HFFc6 (cell line): ENCODE data around the gene C1QTNF8. TPM values are rescaled to one million over a fixed set of nuclear protein-coding genes. Genes with fewer than 3 reads are reported as not detected.

Experiments
- DNase-seq: peaks from one replicate; pipeline ENCODE4 v3.0.0-alpha.2; 2018
- H3K27ac Mint-ChIP-seq: 2 replicates; pipeline ENCODE4 v1.8.0; 2020; ENCODE audit warnings: mild to moderate bottlenecking, mixed read lengths
- H3K27me3 Mint-ChIP-seq: 2 replicates; pipeline ENCODE4 v1.8.0; 2021; ENCODE audit warnings: mild to moderate bottlenecking, moderate library complexity, mixed read lengths; ENCODE audit not compliant: insufficient read depth
- H3K36me3 Mint-ChIP-seq: 2 replicates; pipeline ENCODE4 v1.8.0; 2021; ENCODE audit warnings: low read depth, mixed read lengths
- H3K4me1 Mint-ChIP-seq: 2 replicates; pipeline ENCODE4 v1.8.0; 2020; ENCODE audit warnings: low read depth, mixed read lengths
- H3K4me3 Mint-ChIP-seq: 2 replicates; pipeline ENCODE4 v1.8.0; 2020; ENCODE audit warnings: mild to moderate bottlenecking, moderate library complexity, mixed read lengths
- H3K9me3 Mint-ChIP-seq: 2 replicates; pipeline ENCODE4 v1.8.0; 2020; ENCODE audit warnings: mild to moderate bottlenecking, mixed read lengths
- total RNA-seq, 6 experiments: library from RNA; stranded (reverse); fragmentation: NEBNext Ultra II Directional; extraction: Animal tissue kit (Norgen Biotek cat#: 25700); gene quantifications; 2 replicates in 1 of 6; 3 replicates in 5 of 6; pipeline ENCODE4 v1.2.3, GENCODE V29; 2021
- TF ChIP-seq, protein P1 (sequence below): fragments of 200-600 bp; sonication (generic); IDR thresholded peaks from 2 replicates; pipeline ENCODE4 v1.5.0; 2021; ENCODE audit warnings: antibody characterized with exemption, mild to moderate bottlenecking

The C1QTNF8 gene
- total RNA-seq, 6 experiments from 2014 or later: not detected

DNA sequence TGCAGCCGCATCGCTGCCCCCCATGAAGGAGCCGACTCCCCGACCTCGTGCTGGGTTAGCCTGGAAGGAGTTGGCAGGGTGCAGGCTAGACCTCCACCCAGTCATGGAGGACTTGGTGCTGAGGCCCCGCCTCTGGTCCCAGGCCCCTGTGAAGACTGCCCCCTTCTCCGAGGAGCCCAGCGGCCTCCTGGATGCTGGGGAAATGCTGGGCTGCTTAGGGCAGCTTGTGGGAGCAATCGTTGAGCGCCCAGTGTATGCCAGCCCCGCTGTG, 21.7 kb downstream of the C1QTNF8 start:
- Mint-ChIP-seq H3K27me3 (peaks cover 11% of the 10 kb centered on the region), H3K27ac (no peak overlapping the region), H3K9me3 (no peaks in the 10 kb centered on the region), H3K4me1 (no peaks in the 10 kb centered on the region), H3K4me3 (no peak overlapping the region), H3K36me3 (no peaks in the 10 kb centered on the region)
- no peak for DNase-seq
- TF ChIP-seq, protein P1, sequence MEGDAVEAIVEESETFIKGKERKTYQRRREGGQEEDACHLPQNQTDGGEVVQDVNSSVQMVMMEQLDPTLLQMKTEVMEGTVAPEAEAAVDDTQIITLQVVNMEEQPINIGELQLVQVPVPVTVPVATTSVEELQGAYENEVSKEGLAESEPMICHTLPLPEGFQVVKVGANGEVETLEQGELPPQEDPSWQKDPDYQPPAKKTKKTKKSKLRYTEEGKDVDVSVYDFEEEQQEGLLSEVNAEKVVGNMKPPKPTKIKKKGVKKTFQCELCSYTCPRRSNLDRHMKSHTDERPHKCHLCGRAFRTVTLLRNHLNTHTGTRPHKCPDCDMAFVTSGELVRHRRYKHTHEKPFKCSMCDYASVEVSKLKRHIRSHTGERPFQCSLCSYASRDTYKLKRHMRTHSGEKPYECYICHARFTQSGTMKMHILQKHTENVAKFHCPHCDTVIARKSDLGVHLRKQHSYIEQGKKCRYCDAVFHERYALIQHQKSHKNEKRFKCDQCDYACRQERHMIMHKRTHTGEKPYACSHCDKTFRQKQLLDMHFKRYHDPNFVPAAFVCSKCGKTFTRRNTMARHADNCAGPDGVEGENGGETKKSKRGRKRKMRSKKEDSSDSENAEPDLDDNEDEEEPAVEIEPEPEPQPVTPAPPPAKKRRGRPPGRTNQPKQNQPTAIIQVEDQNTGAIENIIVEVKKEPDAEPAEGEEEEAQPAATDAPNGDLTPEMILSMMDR: no peak

DNA sequence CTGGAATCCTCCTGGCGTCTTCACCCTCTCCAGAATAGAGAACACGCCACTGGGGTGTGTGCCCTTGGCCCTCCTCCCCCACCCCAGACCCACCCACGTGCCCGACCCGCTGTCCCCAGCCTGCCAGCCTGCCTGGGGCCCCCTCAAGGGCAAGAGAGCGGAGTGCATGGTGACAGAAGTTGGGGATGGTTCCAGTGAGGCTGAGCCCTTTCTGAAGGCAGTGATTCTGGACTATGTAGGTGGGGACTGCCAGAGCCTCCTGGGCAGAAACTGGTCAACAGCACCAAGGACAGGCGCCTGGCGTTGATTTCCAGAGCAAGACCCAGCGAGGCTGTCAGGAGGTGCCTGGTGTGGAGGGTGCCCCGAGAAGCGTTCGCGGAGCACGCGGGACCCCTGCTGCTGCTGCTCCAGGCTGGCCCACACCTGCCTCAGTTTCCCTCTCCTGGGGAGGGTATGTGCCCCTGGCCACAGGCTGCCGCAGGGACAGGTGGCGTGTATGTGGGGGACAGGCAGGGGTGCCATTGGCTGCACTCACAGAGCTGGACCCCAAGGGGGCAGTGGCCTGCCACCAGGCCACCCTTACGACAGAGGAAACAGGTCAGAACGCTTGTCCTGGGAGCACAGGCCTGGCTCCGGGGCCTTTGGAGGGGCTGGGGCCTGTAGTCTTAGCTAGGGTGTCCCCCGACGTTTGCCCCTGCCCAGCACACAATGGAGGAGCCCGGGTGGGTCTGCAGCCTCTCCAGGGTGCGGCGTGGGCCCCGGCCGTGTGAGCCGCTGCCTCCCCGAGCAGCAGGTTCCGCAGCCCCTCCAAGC, 22.3 kb downstream of the C1QTNF8 start:
- H3K9me3 Mint-ChIP-seq: no peaks in the 10 kb centered on the region
- peaks cover 11% of the 10 kb centered on the region for H3K27me3 Mint-ChIP-seq
- H3K4me1 Mint-ChIP-seq: no peaks in the 10 kb centered on the region
- H3K27ac Mint-ChIP-seq: no peak overlapping the region
- H3K4me3 Mint-ChIP-seq: no peak overlapping the region
- TF ChIP-seq, protein P1: peak; percentile 37
- H3K36me3 Mint-ChIP-seq: no peaks in the 10 kb centered on the region
- DNase-seq: no peak

DNA sequence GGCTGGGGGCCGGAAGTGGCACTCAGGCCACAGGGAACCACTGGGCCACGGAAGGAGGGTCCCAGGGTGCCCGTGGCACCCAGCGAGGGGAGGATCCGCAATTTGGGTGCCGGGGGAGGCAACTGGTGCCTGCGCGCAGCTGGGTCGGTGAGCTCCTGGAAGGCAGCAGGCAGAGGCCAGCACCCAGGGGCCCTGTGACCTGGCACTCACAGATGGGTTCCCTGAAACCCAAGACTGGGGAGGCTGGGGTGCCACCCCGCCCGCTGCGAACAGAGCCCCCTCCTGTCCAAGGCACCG, 22.8 kb downstream of the C1QTNF8 start:
- Mint-ChIP-seq H3K9me3 (no peaks in the 10 kb centered on the region), H3K27ac (no peak overlapping the region), H3K4me3 (no peak overlapping the region), H3K36me3 (no peaks in the 10 kb centered on the region), H3K4me1 (no peaks in the 10 kb centered on the region), H3K27me3 (peaks cover 14% of the 10 kb centered on the region)
- no peak for DNase-seq
- TF ChIP-seq, protein P1: no peak

DNA sequence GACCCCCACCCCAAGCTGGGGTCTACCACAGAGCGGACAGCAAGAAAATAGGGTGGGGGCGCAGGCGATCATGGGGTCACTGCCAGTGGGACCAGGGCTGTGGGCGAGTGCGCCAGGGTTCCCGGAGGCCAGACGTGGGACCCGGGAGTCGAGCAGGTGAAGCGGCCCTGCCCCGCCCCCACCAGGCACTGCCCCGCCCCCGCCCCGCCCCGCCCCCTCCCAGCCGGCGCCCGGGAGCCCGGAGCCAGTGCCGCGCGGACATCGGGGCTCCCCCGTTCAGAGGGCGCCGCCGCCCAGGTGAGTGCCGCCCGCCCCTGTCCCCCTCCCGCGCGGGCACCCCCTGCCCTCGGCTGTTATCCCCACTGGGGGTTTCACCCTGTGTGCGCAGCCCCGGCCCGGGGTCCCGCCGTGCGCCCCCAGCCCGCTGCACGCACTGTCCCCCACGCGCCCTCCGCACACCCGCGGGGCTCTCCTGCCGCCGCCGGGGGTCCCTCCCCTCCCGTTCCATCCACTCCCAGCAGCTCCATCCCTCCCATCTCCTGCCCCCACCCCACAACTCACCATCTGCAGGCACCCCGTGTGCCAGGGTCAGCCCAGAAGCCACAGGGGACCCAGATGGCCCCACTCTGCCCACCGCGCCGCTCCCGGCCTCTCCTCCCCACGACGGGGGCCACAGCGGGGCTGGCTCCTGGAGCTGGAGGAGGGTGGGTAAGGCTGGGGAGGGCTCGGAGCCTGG, 23.4 kb downstream of the C1QTNF8 start, which contains the start of gene SSTR5:
Gene SSTR5, plus strand, starts transcription at position 222 of the 736 bp plus-strand sequence. CDS start 6,122 bp downstream, outside the sequence.
- H3K9me3 Mint-ChIP-seq: no peaks in the 10 kb centered on the region
- H3K4me1 Mint-ChIP-seq: no peaks in the 10 kb centered on the region
- H3K36me3 Mint-ChIP-seq: no peaks in the 10 kb centered on the region
- H3K4me3 Mint-ChIP-seq: no peak within 1 kb of the TSS
- DNase-seq: no peak
- H3K27me3 Mint-ChIP-seq: peaks cover 14% of the 10 kb centered on the region
- no peak within 1 kb of the TSS for H3K27ac Mint-ChIP-seq
- TF ChIP-seq, protein P1: no peak

DNA sequence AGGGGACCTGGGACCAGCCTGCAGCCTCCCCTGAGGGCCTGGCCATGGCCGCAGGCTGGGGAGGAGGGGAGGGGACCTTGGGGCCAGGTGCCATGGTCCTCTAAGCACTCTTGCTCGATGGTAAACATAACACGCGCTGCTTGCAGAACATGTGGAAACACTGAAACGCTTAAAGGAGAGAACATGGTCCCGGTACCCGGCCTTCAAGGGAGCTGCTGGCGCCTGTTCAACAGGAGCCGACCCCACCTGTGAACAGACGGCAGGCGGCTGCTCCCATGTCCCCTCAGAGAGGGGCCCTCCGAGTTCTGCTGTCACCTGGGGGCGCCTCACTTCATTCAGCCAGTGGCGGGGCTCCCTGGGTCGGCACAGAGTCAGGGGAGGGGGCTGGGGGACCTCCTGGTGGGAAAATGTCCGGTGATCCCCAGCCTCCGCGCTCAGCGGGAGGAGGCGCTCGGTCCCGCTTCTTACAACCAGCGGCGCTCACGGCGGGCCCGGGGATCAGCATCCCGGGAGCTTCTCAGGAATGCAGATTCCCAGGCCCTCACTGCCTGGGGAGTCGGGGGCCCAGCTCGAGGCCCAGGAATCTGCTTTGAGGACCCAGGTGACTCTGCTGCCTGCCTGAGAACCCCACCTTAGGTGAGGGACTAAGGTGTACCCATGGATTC, 24.4 kb downstream of the C1QTNF8 start:
- no peaks in the 10 kb centered on the region for H3K9me3 Mint-ChIP-seq
- H3K36me3 Mint-ChIP-seq: no peaks in the 10 kb centered on the region
- no peak overlapping the region for H3K4me3 Mint-ChIP-seq
- TF ChIP-seq, protein P1: no peak
- peaks cover 19% of the 10 kb centered on the region for H3K27me3 Mint-ChIP-seq
- no peak for DNase-seq
- no peaks in the 10 kb centered on the region for H3K4me1 Mint-ChIP-seq
- H3K27ac Mint-ChIP-seq: no peak overlapping the region
